GM12892 (cell line): ENCODE data around the gene KIF4A.

Experiments
- POLR2A ChIP-seq: IDR thresholded peaks from 2 replicates; pipeline ENCODE4 v1.6.1; 2011; ENCODE audit warnings: low read depth, low read length, control low read depth
- POLR2AphosphoS5 ChIP-seq: IDR thresholded peaks from 2 replicates; pipeline ENCODE4 v1.6.1; 2011; ENCODE audit warnings: low read depth, low read length, control low read depth

GRCh38 chrX:70461026-70461425 lies 171.1 kb downstream of the KIF4A start:
- no peak for TF ChIP-seq POLR2A
- TF ChIP-seq POLR2AphosphoS5: no peak
